ENCODE measurements around the gene TAF4. TPM values are rescaled to one million over a fixed set of nuclear protein-coding genes. Genes with fewer than 3 reads are reported as not detected.
A peak's percentile ranks its signal among the peaks of the same experiment; 100 is the strongest.

Gene TAF4
- total RNA-seq, 4 donors from 2014 or later, result 6.2 to 37.6 (median 10.7) TPM

DNA sequence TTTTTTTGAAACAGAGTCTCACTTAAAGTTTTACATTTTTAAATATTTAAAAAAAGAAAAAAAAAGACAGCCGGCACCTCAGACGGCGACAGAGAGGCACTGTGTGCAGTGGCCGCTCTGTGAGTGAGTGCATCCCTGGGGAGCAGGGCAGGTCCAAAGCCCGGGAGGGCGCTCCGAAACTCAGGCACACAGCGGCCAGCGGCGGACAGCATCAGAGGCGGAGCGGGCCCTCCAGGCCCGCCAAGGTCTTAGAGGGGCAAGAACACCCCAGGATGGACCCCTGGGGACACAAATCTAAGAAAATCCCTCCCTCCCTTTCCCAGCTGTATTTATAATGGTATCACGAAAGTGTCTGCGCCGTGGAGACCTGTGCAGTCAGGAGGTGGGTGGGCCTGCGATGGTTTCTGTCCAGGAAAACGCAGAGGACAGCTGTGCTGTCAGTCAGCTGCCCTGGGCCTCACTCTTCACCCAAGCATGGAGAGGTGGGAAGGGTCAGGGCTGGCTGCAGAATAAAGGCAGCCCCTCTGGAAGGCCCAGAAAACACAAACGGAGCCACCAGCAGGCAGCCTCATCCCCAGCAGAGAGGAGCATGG lies 43.8 kb downstream of the TAF4 start:
- H3K4me1 ChIP-seq, result peaks cover 0 to 6% of the 10 kb centered on the region in 2 donors
- H3K9me3 ChIP-seq, result no peaks in the 10 kb centered on the region

DNA sequence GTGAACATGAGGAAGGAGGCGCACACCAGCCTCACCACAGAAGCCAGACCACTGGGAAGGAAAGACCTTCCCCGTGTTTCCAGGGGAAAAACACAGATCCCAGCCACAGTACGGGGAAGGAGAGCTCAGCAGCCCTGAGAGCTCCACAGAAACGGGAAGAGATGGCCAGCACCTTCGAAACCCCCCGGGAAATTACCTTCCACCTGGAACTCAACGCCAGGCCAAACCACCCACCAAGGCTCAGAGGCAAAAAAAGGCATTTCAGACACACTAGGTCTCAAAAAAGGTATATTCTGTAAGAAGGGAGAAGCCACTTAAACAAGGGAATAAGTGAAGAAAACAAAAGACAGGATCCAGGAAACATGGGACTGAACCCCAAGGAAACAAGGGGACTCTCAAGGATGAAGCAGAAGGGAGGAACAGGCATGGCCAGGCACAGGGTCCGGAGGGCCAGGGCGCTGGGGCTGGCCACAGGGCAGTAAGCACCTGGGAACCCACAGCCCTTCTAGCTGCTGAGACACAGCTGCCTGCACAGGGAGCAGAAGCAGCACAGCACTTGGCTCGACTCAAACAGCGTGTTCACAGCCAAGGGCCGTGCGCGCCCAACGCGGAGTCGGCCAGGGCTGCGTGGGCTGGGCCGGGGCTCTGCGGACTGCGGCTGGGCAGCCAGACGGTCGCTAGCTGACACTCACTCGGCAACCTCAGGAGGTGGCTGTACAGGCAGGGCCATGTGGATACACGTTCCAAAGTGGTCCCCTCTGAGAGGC lies 44.6 kb downstream of the TAF4 start:
- H3K4me1 ChIP-seq, result no peaks in the 10 kb centered on the region
- no peaks in the 10 kb centered on the region for H3K27me3 ChIP-seq
- H3K4me3 ChIP-seq, result no peak overlapping the region
- intact Hi-C loops (cut with DNase I; ENCODE audit: low total_unique reads), result no loop called here
- no peaks in the 10 kb centered on the region for H3K36me3 ChIP-seq
- TF ChIP-seq, protein P1, sequence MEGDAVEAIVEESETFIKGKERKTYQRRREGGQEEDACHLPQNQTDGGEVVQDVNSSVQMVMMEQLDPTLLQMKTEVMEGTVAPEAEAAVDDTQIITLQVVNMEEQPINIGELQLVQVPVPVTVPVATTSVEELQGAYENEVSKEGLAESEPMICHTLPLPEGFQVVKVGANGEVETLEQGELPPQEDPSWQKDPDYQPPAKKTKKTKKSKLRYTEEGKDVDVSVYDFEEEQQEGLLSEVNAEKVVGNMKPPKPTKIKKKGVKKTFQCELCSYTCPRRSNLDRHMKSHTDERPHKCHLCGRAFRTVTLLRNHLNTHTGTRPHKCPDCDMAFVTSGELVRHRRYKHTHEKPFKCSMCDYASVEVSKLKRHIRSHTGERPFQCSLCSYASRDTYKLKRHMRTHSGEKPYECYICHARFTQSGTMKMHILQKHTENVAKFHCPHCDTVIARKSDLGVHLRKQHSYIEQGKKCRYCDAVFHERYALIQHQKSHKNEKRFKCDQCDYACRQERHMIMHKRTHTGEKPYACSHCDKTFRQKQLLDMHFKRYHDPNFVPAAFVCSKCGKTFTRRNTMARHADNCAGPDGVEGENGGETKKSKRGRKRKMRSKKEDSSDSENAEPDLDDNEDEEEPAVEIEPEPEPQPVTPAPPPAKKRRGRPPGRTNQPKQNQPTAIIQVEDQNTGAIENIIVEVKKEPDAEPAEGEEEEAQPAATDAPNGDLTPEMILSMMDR (IDR thresholded peaks at IDR 0.05), result no peak
- TF ChIP-seq POLR2A (IDR thresholded peaks at IDR 0.05), result no peak
- H3K27ac ChIP-seq, result no peak overlapping the region
- DNase-seq, result peak; percentile 31 to 74
- H3K9me3 ChIP-seq, result no peaks in the 10 kb centered on the region

More for the DNA sequence above, 43.8 kb downstream of the TAF4 start:
- TF ChIP-seq, protein P1 (IDR thresholded peaks at IDR 0.05), result no peak
- TF ChIP-seq POLR2A (IDR thresholded peaks at IDR 0.05), result no peak
- no peaks in the 10 kb centered on the region for H3K27me3 ChIP-seq
- H3K4me3 ChIP-seq, result no peak overlapping the region
- DNase-seq, result no peak
- H3K36me3 ChIP-seq, result no peaks in the 10 kb centered on the region
- intact Hi-C loops (cut with DNase I; ENCODE audit: low total_unique reads), result no loop called here
- no peak overlapping the region for H3K27ac ChIP-seq

DNA sequence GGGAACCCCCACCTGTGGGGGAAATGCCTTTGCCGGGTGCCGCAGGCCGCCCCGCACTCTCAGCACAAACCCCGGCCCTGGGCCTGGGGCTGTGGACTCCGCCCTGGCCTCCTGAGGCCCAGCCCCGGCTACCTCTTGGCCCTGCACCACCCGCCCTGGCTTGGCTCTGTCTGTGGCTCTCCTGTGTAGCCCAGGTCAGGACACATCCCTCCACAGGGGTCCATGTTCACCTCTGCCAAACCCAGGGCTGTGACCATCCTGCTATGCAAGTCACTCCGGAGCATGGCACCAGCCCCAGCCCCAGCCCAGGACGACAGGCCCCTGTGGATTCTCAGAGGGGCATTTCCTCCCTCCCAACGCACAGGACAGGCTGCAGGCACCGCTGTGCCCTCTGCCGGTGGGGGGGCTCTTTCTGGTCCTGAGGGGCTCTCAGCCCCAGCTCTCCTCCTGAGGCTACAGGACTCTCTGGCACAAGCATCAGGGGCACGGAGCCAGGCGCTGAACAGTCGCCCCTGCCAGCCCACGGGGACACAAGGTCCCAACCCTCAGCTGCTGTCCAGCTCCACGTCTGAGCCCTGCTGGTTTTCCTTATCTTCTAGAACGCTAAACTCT lies 45.7 kb downstream of the TAF4 start:
- DNase-seq, result no peak
- Histone ChIP-seq H3K27me3 (no peaks in the 10 kb centered on the region), H3K36me3 (no peaks in the 10 kb centered on the region), H3K9me3 (no peaks in the 10 kb centered on the region), H3K4me1 (peaks cover 0 to 2% of the 10 kb centered on the region in 2 donors), H3K27ac (no peak overlapping the region), H3K4me3 (no peak overlapping the region)
- intact Hi-C loops (cut with DNase I; ENCODE audit: low total_unique reads), result loop anchor here (10.0 kb wide), 2 partner anchors 135 to 395 kb away; no protein-coding TSS in a partner anchor
- TF ChIP-seq POLR2A (IDR thresholded peaks at IDR 0.05), result no peak
- TF ChIP-seq, protein P1 (IDR thresholded peaks at IDR 0.05), result no peak

DNA sequence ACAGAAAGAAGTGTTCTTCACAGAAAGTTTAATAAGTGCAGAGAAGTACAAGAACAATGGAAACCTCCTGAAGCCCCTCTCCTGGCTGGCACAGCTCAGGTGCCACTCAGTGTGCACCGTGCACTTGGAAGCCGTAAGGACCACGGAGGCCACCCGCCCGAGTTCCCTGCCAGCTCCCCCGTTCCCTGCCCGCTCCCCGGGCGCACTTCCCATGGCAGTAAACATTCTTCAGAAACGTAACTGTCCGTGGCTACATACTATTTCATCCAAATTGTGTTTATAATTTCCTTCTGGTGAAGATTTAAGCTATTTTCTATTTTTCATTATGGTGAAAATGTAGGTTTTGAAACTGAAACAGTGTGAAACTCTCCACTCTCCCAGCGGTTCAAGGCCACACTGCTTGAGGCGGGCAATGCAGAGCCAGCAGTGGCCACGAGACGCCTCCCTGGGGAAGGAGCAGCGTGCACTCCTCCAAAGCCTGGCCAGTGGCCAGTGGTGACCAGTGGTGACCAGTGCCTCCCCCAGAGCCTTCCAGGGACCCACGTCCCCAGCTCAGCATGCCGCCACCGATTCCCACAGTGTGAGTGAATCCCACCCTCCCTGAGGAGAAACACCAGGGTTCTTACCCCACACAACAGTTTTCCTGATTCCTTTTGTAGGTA lies 46.4 kb downstream of the TAF4 start:
- TF ChIP-seq POLR2A (IDR thresholded peaks at IDR 0.05), result no peak
- TF ChIP-seq, protein P1 (IDR thresholded peaks at IDR 0.05), result no peak
- no peak for DNase-seq
- intact Hi-C loops (cut with DNase I; ENCODE audit: low total_unique reads), result loop anchor here (10.0 kb wide), 2 partner anchors 136 to 396 kb away; no protein-coding TSS in a partner anchor
- H3K27me3 ChIP-seq, result no peaks in the 10 kb centered on the region
- H3K4me3 ChIP-seq, result peak overlapping the region in 1 of 2 donors; percentile 12
- H3K27ac ChIP-seq, result no peak overlapping the region
- peaks cover 0 to 8% of the 10 kb centered on the region in 2 donors for H3K4me1 ChIP-seq
- H3K9me3 ChIP-seq, result no peaks in the 10 kb centered on the region
- no peaks in the 10 kb centered on the region for H3K36me3 ChIP-seq
